Activated naive CD4-positive, alpha-beta T cell treated with anti-CD3 and anti-CD28 coated beads for 36 hours (primary cell): ENCODE results near the gene ALOXE3. TPM values are rescaled to one million over a fixed set of nuclear protein-coding genes. Genes with fewer than 3 reads are reported as not detected.

Experiments
- CTCF ChIA-PET: fragments of 350-600 bp; sonication (Branson Sonifier 250); formaldehyde crosslinking; loops from one replicate; lab custom pipeline; 2021; ENCODE audit warnings: antibody characterized with exemption; lab: Charles Lee
- DNase-seq: peaks from one replicate; pipeline ENCODE4 v3.0.0-alpha.2; 2020
- H3K27ac Mint-ChIP-seq: one replicate; pipeline ENCODE4 v1.8.0; 2021; ENCODE audit warnings: mild to moderate bottlenecking, mixed read lengths
- H3K27me3 Mint-ChIP-seq: one replicate; pipeline ENCODE4 v1.8.0; 2021; ENCODE audit warnings: low read depth, mixed read lengths
- H3K36me3 Mint-ChIP-seq: one replicate; pipeline ENCODE4 v1.8.0; 2021; ENCODE audit warnings: low read depth, mixed read lengths
- H3K4me1 Mint-ChIP-seq: one replicate; pipeline ENCODE4 v1.8.0; 2021; ENCODE audit warnings: low read depth, mixed read lengths
- H3K4me3 Mint-ChIP-seq: one replicate; pipeline ENCODE4 v1.8.0; 2021; ENCODE audit warnings: mild to moderate bottlenecking, moderate library complexity, mixed read lengths
- H3K9me3 Mint-ChIP-seq: one replicate; pipeline ENCODE4 v1.8.0; 2021; ENCODE audit warnings: mixed read lengths
- intact Hi-C: fragments of 100-400 bp; cut with micrococcal nuclease; formaldehyde crosslinking; loops from one replicate; pipeline ENCODE4 v1.15.1; 2023
- total RNA-seq, 2 experiments: library from RNA; stranded (reverse); gene quantifications; one replicate each; pipeline ENCODE4 v1.2.3, GENCODE V29; 2021

ALOXE3 gene
- total RNA-seq, 2 experiments from 2014 or later, result not detected

DNA sequence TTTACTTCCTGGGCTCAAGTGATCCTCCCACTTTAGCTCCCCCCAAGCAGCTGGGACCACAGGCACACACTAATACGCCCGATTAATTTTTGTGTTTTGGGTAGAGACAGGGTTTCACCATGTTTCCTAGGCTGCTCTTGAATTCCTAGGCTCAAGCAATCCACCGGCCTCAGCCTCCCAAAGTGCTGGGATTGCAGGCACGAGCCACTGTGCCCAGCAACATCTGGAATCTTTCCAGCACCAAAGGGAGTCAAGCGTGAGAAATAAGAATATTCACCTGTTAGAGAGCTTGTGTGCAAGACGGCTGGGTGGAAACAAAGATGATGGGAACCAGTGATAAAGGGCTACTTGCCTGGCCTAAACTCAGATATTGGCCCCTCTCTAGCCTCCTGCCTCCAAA lies 16.6 kb downstream of the ALOXE3 start:
- H3K36me3 Mint-ChIP-seq, result no peaks in the 10 kb centered on the region
- no peak for DNase-seq
- H3K4me1 Mint-ChIP-seq, result no peaks in the 10 kb centered on the region
- CTCF ChIA-PET, result interaction anchor here (1.0 to 4.0 kb wide), 5 partner anchors 7 to 28 kb away, joined by 3 to 24 read pairs (median 6); no protein-coding TSS in a partner anchor
- H3K9me3 Mint-ChIP-seq, result no peaks in the 10 kb centered on the region
- no peaks in the 10 kb centered on the region for H3K27me3 Mint-ChIP-seq
- H3K4me3 Mint-ChIP-seq, result no peak overlapping the region
- no peak overlapping the region for H3K27ac Mint-ChIP-seq
- intact Hi-C loops, result no loop called here

DNA sequence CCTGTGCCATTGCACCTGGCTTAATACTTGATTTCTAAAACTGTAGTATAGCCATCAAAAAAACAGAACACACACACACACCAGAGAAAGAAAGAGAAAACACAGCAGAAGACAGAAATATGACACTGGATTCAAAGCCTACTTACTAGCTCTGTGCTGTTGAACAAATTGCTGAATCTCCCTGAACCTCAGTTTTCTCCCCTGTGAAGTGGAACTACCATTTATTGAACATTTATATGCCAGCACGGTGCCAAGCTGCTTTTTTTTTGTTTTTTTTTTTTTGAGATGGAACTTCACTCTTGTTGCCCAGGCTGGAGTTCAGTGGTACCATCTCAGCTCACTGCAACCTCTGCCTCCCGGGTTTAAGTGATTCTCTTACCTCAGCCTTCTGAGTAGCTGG lies 17.6 kb downstream of the ALOXE3 start:
- intact Hi-C loops, result no loop called here
- Mint-ChIP-seq H3K27ac (no peak overlapping the region), H3K27me3 (no peaks in the 10 kb centered on the region), H3K4me1 (no peaks in the 10 kb centered on the region), H3K4me3 (no peak overlapping the region), H3K9me3 (no peaks in the 10 kb centered on the region), H3K36me3 (no peaks in the 10 kb centered on the region)
- DNase-seq, result no peak
- CTCF ChIA-PET, result interaction anchor here (0.6 to 4.0 kb wide), 6 partner anchors 9 to 844 kb away, joined by 3 to 24 read pairs (median 5); no protein-coding TSS in a partner anchor

DNA sequence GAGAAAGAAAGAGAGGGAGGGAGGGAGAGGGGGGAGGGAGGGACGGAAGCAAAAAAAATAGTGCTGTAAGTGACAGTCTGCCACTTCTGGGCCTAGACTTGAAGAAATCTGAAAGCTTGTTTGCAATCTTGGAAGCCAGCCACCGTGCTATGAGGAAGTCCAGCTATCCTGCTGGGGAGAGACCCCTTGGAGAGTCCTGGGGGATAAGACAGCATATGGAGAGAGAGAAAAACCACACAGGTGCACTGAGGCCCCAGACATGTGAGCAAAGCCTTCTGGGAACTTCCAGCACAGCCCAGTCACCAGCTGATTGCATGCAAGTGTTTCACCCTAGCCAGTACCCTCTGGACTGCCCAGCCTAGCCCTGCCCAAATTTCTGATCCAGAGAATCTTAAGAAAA lies 18.2 kb downstream of the ALOXE3 start:
- no peaks in the 10 kb centered on the region for H3K27me3 Mint-ChIP-seq
- intact Hi-C loops, result no loop called here
- CTCF ChIA-PET, result interaction anchor here (0.8 to 4.0 kb wide), 4 partner anchors 8 to 19 kb away, joined by 3 to 24 read pairs (median 5); no protein-coding TSS in a partner anchor

DNA sequence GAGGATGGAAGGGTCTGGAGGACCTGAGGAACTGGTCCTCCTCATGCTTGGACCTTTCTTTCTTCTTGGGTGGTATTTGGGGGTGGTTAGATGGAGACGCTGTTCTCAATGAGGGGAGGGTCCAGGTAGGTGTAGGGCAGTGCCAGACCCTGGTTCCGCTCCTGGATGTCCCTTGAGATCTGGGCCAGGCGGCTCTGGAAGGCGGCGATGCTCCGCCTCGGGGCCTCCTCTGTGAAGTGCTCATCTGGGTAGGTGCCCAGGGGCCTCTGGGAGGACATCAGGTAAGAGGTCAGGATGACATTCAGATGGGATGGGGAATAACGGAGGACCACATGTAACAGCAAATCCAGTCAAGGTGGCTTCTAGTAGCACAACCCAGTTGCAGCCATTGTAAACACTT lies 21.8 kb downstream of the ALOXE3 start:
- H3K27ac Mint-ChIP-seq, result no peak overlapping the region
- intact Hi-C loops, result no loop called here
- no peaks in the 10 kb centered on the region for H3K27me3 Mint-ChIP-seq
- CTCF ChIA-PET, result interaction anchor here (0.9 kb wide), 1 partner anchor 14 kb away, joined by 5 read pairs; no protein-coding TSS in a partner anchor
- H3K9me3 Mint-ChIP-seq, result no peaks in the 10 kb centered on the region
- H3K4me1 Mint-ChIP-seq, result peaks cover 8% of the 10 kb centered on the region
- no peak for DNase-seq
- H3K4me3 Mint-ChIP-seq, result no peak overlapping the region
- no peaks in the 10 kb centered on the region for H3K36me3 Mint-ChIP-seq

More for the DNA sequence above, 18.2 kb downstream of the ALOXE3 start:
- H3K4me1 Mint-ChIP-seq, result no peaks in the 10 kb centered on the region
- H3K9me3 Mint-ChIP-seq, result no peaks in the 10 kb centered on the region
- no peak for DNase-seq
- H3K36me3 Mint-ChIP-seq, result no peaks in the 10 kb centered on the region
- H3K4me3 Mint-ChIP-seq, result no peak overlapping the region
- no peak overlapping the region for H3K27ac Mint-ChIP-seq

DNA sequence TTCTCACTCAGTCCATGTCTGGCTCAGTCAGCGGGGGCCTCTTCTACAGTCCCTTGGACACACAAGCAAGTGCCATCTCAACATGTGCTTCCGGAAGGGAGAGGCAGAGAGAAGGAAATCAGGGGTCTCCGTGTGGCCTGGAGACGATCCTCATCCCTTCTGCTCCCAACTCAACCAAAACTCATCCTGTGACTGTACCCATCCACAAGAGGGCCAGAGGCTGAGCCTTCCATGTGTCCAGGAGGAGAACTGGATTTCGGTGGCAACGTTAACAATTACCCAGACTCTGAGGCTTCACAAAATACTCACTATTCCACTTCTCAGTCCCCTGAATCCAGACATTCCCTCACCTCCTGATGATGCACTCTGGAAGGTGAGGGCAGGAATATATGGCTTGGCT lies 23.0 kb downstream of the ALOXE3 start:
- H3K27ac Mint-ChIP-seq, result no peak overlapping the region
- no peak for DNase-seq
- peaks cover 8% of the 10 kb centered on the region for H3K27me3 Mint-ChIP-seq
- CTCF ChIA-PET, result interaction anchor here (2.0 to 6.5 kb wide), 5 partner anchors 9 to 22 kb away, joined by 10 to 93 read pairs (median 25); partner anchors contain the start of gene ALOXE3
- peaks cover 8% of the 10 kb centered on the region for H3K4me1 Mint-ChIP-seq
- intact Hi-C loops, result no loop called here
- H3K36me3 Mint-ChIP-seq, result no peaks in the 10 kb centered on the region
- no peak overlapping the region for H3K4me3 Mint-ChIP-seq
- H3K9me3 Mint-ChIP-seq, result no peaks in the 10 kb centered on the region

DNA sequence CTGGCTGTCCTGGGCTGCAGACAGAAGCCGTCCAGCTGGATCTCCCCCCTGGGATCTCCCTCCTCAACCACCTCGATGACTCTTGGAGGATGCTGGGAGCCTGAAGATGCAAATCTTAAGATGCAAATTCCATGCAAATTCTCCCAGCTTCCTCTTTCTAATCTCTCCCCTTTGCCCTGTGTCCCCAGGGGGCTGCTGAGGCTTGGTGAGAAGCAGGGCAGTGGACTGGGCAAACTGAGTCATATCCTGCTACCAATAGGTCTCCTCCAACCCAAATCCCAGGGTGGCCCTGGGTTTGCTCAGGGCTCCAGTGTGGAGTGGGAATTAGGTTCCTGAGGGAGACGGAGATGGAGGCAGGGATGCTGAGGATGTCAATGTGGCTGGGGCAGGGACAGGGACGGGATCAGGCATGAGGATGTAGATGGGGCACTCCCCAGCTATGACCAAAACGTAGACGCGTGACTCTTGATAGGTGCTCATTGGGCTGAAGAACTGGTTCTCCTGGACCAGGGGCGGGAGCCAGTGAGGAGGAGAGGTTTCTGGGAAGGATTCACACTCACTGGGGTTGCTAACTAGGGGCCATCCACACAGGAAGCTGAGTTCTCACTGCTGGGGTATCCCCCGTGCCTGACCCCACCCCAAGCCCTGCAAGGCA lies 27.2 kb downstream of the ALOXE3 start:
- Mint-ChIP-seq H3K9me3 (no peaks in the 10 kb centered on the region), H3K4me3 (no peak overlapping the region), H3K4me1 (peaks cover 8% of the 10 kb centered on the region), H3K27me3 (peaks cover 15% of the 10 kb centered on the region), H3K36me3 (no peaks in the 10 kb centered on the region), H3K27ac (no peak overlapping the region)
- no peak for DNase-seq
- intact Hi-C loops, result loop anchor here (5.0 kb wide), 1 partner anchor 211 kb away; no protein-coding TSS in a partner anchor
- CTCF ChIA-PET, result interaction anchor here (0.5 to 6.5 kb wide), 8 partner anchors 10 to 223 kb away, joined by 3 to 93 read pairs (median 5); partner anchors contain the start of gene ALOXE3

DNA sequence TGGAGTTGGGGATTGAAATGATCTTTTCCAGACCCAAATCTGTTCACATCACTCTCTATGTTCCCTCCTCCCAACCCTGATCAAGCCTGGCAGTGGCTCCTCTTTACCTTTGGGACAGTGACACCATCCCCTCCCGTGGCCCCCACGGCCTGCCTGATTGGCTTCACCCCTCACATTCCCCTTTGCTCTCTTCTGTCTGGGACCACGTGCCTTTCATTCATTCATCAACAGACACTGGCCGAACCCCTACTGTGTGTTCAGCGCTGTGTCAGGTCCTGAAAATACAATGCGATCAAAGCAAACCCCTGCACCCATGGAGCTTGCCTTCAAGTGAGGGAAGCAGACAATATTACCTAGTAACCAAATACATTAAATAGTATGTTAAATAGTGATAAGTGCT lies 28.6 kb downstream of the ALOXE3 start:
- Mint-ChIP-seq H3K9me3 (no peaks in the 10 kb centered on the region), H3K27me3 (peaks cover 15% of the 10 kb centered on the region), H3K27ac (no peak overlapping the region), H3K4me1 (peaks cover 6% of the 10 kb centered on the region), H3K36me3 (no peaks in the 10 kb centered on the region), H3K4me3 (no peak overlapping the region)
- intact Hi-C loops, result loop anchor here (5.0 kb wide), 1 partner anchor 213 kb away; no protein-coding TSS in a partner anchor
- CTCF ChIA-PET, result interaction anchor here (1.8 to 6.5 kb wide), 4 partner anchors 16 to 32 kb away, joined by 5 to 93 read pairs (median 33); partner anchors contain the start of gene ALOXE3
- no peak for DNase-seq

DNA sequence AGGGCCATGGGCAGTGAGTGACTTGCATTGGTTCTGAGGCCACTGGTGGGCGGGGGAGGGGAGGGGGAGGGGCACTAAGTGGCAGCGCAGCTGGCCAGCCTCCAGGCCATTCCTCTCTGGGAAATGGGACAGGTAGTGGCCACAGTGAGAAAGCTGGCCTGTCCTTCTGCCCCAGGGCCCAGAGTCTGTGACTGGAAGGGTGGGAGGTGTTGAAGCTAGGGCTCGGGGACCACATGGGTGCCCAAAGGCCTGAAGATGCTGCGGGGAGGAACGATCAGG lies 30.4 kb downstream of the ALOXE3 start:
- CTCF ChIA-PET, result interaction anchor here (0.9 to 1.0 kb wide), 2 partner anchors 8 to 14 kb away, joined by 3 to 4 read pairs; no protein-coding TSS in a partner anchor
- H3K27ac Mint-ChIP-seq, result no peak overlapping the region

DNA sequence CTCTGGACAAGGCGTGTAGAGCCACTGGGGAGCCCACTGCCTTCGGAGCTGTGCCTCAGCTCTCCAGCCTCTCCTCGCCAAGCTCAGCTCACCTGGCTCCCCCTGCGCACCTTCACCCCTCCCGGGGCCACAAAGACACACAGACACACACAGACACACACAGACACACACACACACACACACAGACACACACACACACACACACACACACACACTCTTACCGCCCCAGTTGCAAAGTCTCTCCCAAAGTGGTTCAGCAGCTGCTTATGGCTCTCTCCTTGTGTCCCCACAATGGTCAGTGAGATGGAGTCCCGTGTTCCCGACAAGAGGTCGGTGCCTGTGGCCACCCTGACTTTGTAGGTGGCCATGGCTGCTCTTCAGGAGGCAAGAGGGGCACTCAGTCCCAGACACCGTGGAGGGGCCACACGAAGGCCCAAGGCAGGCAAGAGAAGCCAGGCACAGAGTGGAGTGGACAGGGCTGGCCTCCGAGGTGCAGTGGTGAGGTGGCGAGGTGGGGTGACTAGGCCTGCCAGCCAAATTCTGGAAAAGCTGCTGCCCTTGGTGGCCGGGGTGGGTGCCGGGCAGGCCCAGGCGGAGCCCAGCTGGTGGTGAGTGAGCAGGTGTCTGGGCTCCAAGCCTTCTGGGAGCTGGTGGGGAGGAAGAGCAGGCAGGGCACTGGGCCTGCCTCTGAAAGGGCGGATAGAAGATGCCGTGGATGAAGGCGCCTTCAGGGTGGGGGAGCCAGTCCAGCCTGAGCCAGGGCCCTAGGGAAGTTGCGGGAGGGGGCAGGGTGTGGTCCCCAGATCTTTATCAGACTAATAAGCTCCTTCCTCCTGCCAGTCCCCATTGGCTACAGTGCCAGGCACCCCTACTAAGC lies 31.0 kb downstream of the ALOXE3 start, which contains the start of gene ALOX12B:
Gene ALOX12B (minus strand): TSS at position 642 of the 877 bp plus-strand sequence. CDS start 274 bp downstream, at position 368.
- H3K27ac Mint-ChIP-seq, result no peak within 1 kb of the TSS
- no peaks in the 10 kb centered on the region for H3K36me3 Mint-ChIP-seq
- peaks cover 15% of the 10 kb centered on the region for H3K27me3 Mint-ChIP-seq
- H3K4me1 Mint-ChIP-seq, result no peaks in the 10 kb centered on the region
- H3K4me3 Mint-ChIP-seq, result no peak within 1 kb of the TSS
- intact Hi-C loops, result no loop called here
- DNase-seq, result no peak
- no peaks in the 10 kb centered on the region for H3K9me3 Mint-ChIP-seq
- CTCF ChIA-PET, result interaction anchor here (0.8 to 0.9 kb wide), 2 partner anchors 13 to 23 kb away, joined by 4 read pairs; no protein-coding TSS in a partner anchor

More for the DNA sequence above, 30.4 kb downstream of the ALOXE3 start:
- Mint-ChIP-seq H3K9me3 (no peaks in the 10 kb centered on the region), H3K4me1 (no peaks in the 10 kb centered on the region), H3K27me3 (peaks cover 15% of the 10 kb centered on the region), H3K4me3 (no peak overlapping the region), H3K36me3 (no peaks in the 10 kb centered on the region)
- no peak for DNase-seq
- intact Hi-C loops, result no loop called here

DNA sequence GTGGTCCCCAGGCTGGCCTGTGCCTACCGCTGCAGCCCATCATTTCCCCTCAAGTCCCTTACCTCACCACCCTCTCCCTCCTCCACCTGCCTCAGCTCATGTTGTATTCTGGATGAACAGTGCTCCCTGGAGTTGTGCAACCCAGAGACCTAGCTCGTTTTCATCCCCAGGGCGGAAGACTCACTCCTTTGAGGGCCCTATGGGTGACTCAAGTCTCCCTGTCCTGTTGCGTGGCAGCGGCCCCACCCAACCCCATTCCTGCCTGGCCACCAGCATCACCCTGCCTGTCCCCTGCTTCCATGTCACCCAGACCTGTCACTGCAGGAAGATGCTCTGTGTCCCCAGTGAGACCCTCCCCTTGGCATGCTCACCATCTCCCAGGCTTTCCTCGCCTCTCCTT lies 34.1 kb downstream of the ALOXE3 start:
- CTCF ChIA-PET, result interaction anchor here (0.7 to 2.5 kb wide), 7 partner anchors 8 to 213 kb away, joined by 3 to 19 read pairs (median 9); no protein-coding TSS in a partner anchor
- H3K4me1 Mint-ChIP-seq, result peaks cover 11% of the 10 kb centered on the region
- no peak for DNase-seq
- peaks cover 11% of the 10 kb centered on the region for H3K36me3 Mint-ChIP-seq
- intact Hi-C loops, result loop anchor here (5.0 kb wide), 1 partner anchor 73 kb away; no protein-coding TSS in a partner anchor
- peaks cover 4% of the 10 kb centered on the region for H3K27me3 Mint-ChIP-seq
- H3K27ac Mint-ChIP-seq, result no peak overlapping the region
- no peak overlapping the region for H3K4me3 Mint-ChIP-seq
- no peaks in the 10 kb centered on the region for H3K9me3 Mint-ChIP-seq

DNA sequence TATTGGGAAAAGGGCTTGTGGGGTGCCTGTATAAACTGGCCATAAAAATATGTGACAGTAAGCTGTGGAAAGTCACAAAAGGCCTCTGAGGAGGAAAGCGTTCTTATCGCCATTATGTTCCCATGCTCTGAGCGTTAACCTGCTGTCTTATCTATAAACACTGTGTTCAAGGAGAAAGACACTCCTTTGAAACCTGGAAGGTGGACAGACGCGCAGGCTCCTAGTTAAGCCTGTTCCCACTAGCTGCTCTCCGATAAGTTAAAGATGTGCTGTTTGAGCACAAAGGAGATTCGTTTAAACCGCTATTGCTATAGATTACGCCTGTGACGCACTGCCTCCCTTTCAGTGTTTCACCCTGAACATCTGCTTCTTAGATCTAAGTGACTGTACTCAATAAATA lies 36.0 kb downstream of the ALOXE3 start:
- intact Hi-C loops, result loop anchor here (5.0 kb wide), 1 partner anchor 75 kb away; no protein-coding TSS in a partner anchor
- Mint-ChIP-seq H3K27ac (no peak overlapping the region), H3K27me3 (peaks cover 1% of the 10 kb centered on the region), H3K9me3 (no peaks in the 10 kb centered on the region), H3K4me3 (no peak overlapping the region), H3K4me1 (peaks cover 13% of the 10 kb centered on the region), H3K36me3 (peaks cover 11% of the 10 kb centered on the region)
- DNase-seq, result no peak
- CTCF ChIA-PET, result interaction anchor here (2.2 kb wide), 1 partner anchor 12 kb away, joined by 10 read pairs; no protein-coding TSS in a partner anchor

DNA sequence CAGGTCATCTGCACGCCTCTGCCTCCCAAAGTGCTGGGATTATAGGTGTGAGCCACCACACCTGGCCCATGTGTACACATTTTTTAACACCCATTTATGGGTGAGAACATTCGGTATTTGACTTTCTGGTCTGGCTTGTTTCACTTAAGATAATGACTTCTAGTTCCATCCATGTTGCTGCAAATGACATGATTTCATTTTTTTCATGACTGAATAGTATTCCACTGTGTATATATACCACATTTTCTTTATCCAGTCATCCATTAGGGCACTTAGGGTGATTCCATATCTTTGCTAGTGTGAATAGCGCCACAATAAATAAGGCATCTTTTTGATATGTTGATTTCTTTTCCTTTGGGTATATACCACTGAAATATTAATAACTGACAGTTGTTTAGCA lies 36.4 kb downstream of the ALOXE3 start:
- Mint-ChIP-seq H3K4me1 (peaks cover 13% of the 10 kb centered on the region), H3K36me3 (peaks cover 11% of the 10 kb centered on the region), H3K4me3 (no peak overlapping the region), H3K27ac (no peak overlapping the region), H3K9me3 (no peaks in the 10 kb centered on the region), H3K27me3 (no peaks in the 10 kb centered on the region)
- DNase-seq, result no peak
- CTCF ChIA-PET, result interaction anchor here (2.2 kb wide), 1 partner anchor 12 kb away, joined by 10 read pairs; no protein-coding TSS in a partner anchor
- intact Hi-C loops, result loop anchor here (5.0 kb wide), 1 partner anchor 75 kb away; no protein-coding TSS in a partner anchor
